Transverse colon (tissue), 4 donors: ENCODE data around the gene EXOC6. TPM values are rescaled to one million over a fixed set of nuclear protein-coding genes. Genes with fewer than 3 reads are reported as not detected.

Experiments
- DNase-seq: peaks from one replicate; pipeline ENCODE4 v3.0.0-alpha.2; 2019
- H3K27ac ChIP-seq, 4 donors: fragments of 200-600 bp; sonication (generic); 2 replicates each; pipeline ENCODE4 v1.5.1; 2016 to 2018; ENCODE audit warnings: inconsistent platforms in 4 of 4
- H3K27me3 ChIP-seq: fragments of 200-600 bp; sonication (generic); 2 replicates; pipeline ENCODE4 v1.5.1; 2017; ENCODE audit warnings: inconsistent platforms
- H3K36me3 ChIP-seq, 4 donors: fragments of 200-600 bp; sonication (generic); 2 replicates each; pipeline ENCODE4 v1.5.1; 2017 to 2019; ENCODE audit warnings: inconsistent platforms in 4 of 4
- H3K4me1 ChIP-seq, 4 donors: fragments of 200-600 bp; sonication (generic); 2 replicates each; pipeline ENCODE4 v1.5.1; 2017 to 2020; ENCODE audit warnings: inconsistent platforms in 4 of 4
- H3K4me3 ChIP-seq, 4 donors: fragments of 200-600 bp; sonication (generic); 1 replicate in 1 of 4; 2 replicates in 3 of 4; pipeline versions ENCODE4 v1.5.1 to v1.6.1; 2017 to 2019; ENCODE audit warnings: inconsistent platforms in 4 of 4
- H3K9me3 ChIP-seq, 2 donors: fragments of 200-600 bp; sonication (generic); 2 replicates each; pipeline ENCODE4 v1.5.1; 2017 to 2019; ENCODE audit warnings: inconsistent platforms in 2 of 2
- CTCF ChIP-seq, 5 experiments: fragments of 200-600 bp in 3 of 5; fragments of 450-650 bp in 2 of 5; sonication (generic) in 3 of 5; IDR thresholded peaks; 1 replicate in 2 of 5; 2 replicates in 3 of 5; pipeline ENCODE4 v1.5.1; 2016 to 2017; ENCODE audit warnings: antibody characterized with exemption in 5 of 5, inconsistent platforms in 3 of 5, mild to moderate bottlenecking in 2 of 5, moderate library complexity in 1 of 5
- EP300 ChIP-seq: sonication (generic); formaldehyde crosslinking; IDR thresholded peaks from one replicate; pipeline ENCODE4 v1.6.1; 2017; ENCODE audit warnings: antibody characterized with exemption, low read depth
- POLR2A ChIP-seq: fragments of 450-650 bp; IDR thresholded peaks from one replicate; pipeline ENCODE4 v1.6.1; 2016; ENCODE audit warnings: antibody characterized with exemption, mild to moderate bottlenecking, moderate library complexity
- POLR2AphosphoS5 ChIP-seq, 3 donors: sonication (generic); formaldehyde crosslinking; IDR thresholded peaks; one replicate each; pipeline ENCODE4 v1.6.1; 2016; ENCODE audit warnings: antibody characterized with exemption in 3 of 3
- WGBS, 2 donors: methylation state at CpG; one replicate each; pipeline ENCODE4 v1.1.5; 2018; ENCODE audit warnings: low coverage in 1 of 2; 5-methylcytosine and 5-hydroxymethylcytosine counted together
- in situ Hi-C, 4 donors: fragments of 200-750 bp; cut with MboI; loops; one replicate each; pipeline versions ENCODE4 v1.15.0 to v1.15.1; 2017; ENCODE audit warnings: low sequenced_read_pairs in 3 of 4, low pct_ligation_motif_present in 1 of 4, low pct_unique_long_range_greater_than_20kb in 1 of 4
- intact Hi-C: fragments of 100-400 bp; cut with DNase I; formaldehyde crosslinking; loops from one replicate; pipeline ENCODE4 v1.15.1; 2023; ENCODE audit warnings: low total_unique reads
- total RNA-seq, 4 donors: library from RNA; depleted of rRNA; stranded (reverse); fragments of >200 nt; gene quantifications; one replicate each; pipeline ENCODE4 v1.1.0, GENCODE V29; 2016

Gene EXOC6
- total RNA-seq, 4 donors from 2014 or later, result 1.9 to 13.1 (median 11.6) TPM

- Histone ChIP-seq H3K36me3 (no peaks in the 10 kb centered on the region), H3K4me1 (no peaks in the 10 kb centered on the region), H3K27ac (no peak overlapping the region), H3K27me3 (no peaks in the 10 kb centered on the region), H3K4me3 (no peak overlapping the region), H3K9me3 (no peaks in the 10 kb centered on the region)
- 81 to 83% methylated on average over 2 to 9 of the region's 9 CpGs for whole genome bisulfite sequencing, 2 donors
- intact Hi-C loops, result no loop called here
- in situ Hi-C loops, result no loop called here
- DNase-seq, result no peak
- TF ChIP-seq POLR2A (no peak), POLR2AphosphoS5 (IDR thresholded peaks at IDR 0.05) (no peak), CTCF (IDR thresholded peaks at IDR 0.05) (no peak), EP300 (no peak)
Measured at GRCh38 chr10:92801978-92802872, 46.1 kb upstream of the EXOC6 start.

- 47 to 63% methylated on average over 3 of the region's 3 CpGs for WGBS, 2 donors
- Histone ChIP-seq H3K27me3 (no peaks in the 10 kb centered on the region), H3K9me3 (no peaks in the 10 kb centered on the region), H3K4me1 (no peaks in the 10 kb centered on the region), H3K36me3 (no peaks in the 10 kb centered on the region), H3K27ac (no peak overlapping the region), H3K4me3 (no peak overlapping the region)
- DNase-seq, result no peak
- in situ Hi-C loops (no loop called here), intact Hi-C loops (no loop called here)
- TF ChIP-seq EP300 (no peak), POLR2A (no peak), CTCF (IDR thresholded peaks at IDR 0.05) (no peak), POLR2AphosphoS5 (IDR thresholded peaks at IDR 0.05) (no peak)
Measured at GRCh38 chr10:92809840-92810239, 38.5 kb upstream of the EXOC6 start.

DNA sequence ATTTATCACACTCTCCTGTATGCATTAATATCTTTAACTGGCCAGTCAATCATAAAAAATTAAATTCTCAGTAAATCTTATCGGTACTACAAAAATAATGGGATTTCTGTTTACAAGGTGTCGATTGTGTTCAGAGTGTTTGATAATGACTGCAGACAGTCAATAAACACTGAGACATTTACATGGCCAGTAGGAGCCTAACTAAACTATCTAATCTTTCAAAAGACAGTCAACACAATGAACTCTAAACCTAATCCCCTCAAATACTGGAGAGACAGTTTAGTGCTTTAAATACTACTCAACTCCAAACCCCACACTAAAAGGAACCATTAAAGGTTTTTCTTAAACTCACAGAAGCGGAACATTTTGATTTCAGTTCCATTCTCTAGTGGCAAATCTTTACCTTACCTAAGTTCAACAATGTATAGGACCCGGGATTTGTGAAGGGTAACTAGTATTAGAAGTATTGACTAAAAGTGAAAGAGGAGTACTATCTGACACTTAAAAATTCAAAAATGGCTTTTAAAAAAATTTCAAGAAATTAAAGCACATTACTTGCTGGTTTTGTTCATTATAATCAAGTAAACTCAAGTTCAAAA is 37.3 kb upstream of the EXOC6 start:
- Histone ChIP-seq H3K27me3 (no peaks in the 10 kb centered on the region), H3K27ac (no peak overlapping the region), H3K4me3 (no peak overlapping the region), H3K36me3 (no peaks in the 10 kb centered on the region), H3K9me3 (no peaks in the 10 kb centered on the region), H3K4me1 (no peaks in the 10 kb centered on the region)
- 56 to 58% methylated on average over 4 of the region's 4 CpGs for WGBS, 2 donors
- no peak for TF ChIP-seq EP300
- no peak for TF ChIP-seq POLR2AphosphoS5 (IDR thresholded peaks at IDR 0.05)
- no peak for TF ChIP-seq POLR2A
- no peak for TF ChIP-seq CTCF (IDR thresholded peaks at IDR 0.05)
- in situ Hi-C loops, result no loop called here
- intact Hi-C loops, result no loop called here
- DNase-seq, result no peak

DNA sequence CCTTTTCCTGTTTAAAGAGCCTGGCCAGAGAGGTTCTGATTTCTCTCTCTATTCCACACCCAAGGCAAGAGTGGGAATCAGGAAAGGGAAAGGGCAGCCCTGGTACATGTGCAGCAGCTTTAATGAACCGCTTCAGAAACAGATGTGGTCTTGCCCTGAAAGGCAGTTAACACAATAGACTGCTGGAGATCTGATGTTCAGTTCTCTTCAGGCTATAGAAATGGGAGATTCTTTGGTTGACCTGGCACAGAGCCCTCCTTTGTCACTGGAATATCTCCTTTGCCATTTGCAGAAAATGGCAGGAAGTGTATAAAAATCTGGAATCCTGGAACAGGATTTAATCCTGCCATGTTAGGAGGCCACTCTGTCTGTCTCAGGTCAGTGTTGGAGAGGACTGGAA is 36.3 kb upstream of the EXOC6 start:
- intact Hi-C loops (no loop called here), in situ Hi-C loops (no loop called here)
- Histone ChIP-seq H3K36me3 (no peaks in the 10 kb centered on the region), H3K9me3 (no peaks in the 10 kb centered on the region), H3K27me3 (no peaks in the 10 kb centered on the region), H3K4me3 (no peak overlapping the region), H3K4me1 (no peaks in the 10 kb centered on the region), H3K27ac (no peak overlapping the region)
- TF ChIP-seq POLR2A (no peak), CTCF (IDR thresholded peaks at IDR 0.05) (no peak), POLR2AphosphoS5 (IDR thresholded peaks at IDR 0.05) (no peak), EP300 (no peak)
- WGBS, 2 donors, result 96% methylated on average over 1 of the region's 1 CpG; no CpG with 5 or more reads in 1 of the 2 donors
- DNase-seq, result no peak
